IMR-90 (cell line): ENCODE data around the gene ZGLP1. TPM values are rescaled to one million over a fixed set of nuclear protein-coding genes. Genes with fewer than 3 reads are reported as not detected.

Source experiments
- ATAC-seq: fragments of 200-7000 bp; cut with Tn5 transposase; 2 replicates; pipeline ENCODE4 v1.9.1; 2020; ENCODE audit warnings: low read depth, mild to moderate bottlenecking, moderate library complexity
- BruUV-seq: library from RNA; stranded (reverse); fragments of 400-500 nt; replicated peaks from 2 replicates; lab custom pipeline; 2021; lab: Mats Ljungman, UMichigan
- CTCF ChIA-PET: fragments of 300-600 bp; formaldehyde crosslinking; extraction: SDS; loops from one replicate; lab custom pipeline; 2021; ENCODE audit warnings: antibody characterized with exemption; lab: Yijun Ruan, JAX
- POLR2A ChIA-PET: fragments of 300-600 bp; sonication (Branson Sonifier 250); formaldehyde crosslinking; loops from one replicate; lab custom pipeline; 2022; ENCODE audit warnings: antibody characterized with exemption; ENCODE audit not compliant: unreplicated experiment; lab: Charles Lee
- DNase-seq: peaks from one replicate; pipeline ENCODE4 v3.0.0; 2013
- H2AFZ ChIP-seq: replicated peaks from 2 replicates; pipeline ENCODE3; 2013; ENCODE audit warnings: low read length, mild to moderate bottlenecking; ENCODE audit not compliant: poor library complexity
- H2AK5ac ChIP-seq: 2 replicates; pipeline ENCODE4 v1.6.1; 2013; ENCODE audit warnings: low read depth, low read length, inconsistent platforms
- H2AK9ac ChIP-seq: replicated peaks from 2 replicates; pipeline ENCODE3; 2013; ENCODE audit warnings: mild to moderate bottlenecking, low read depth, low read length, moderate library complexity; ENCODE audit not compliant: poor library complexity
- H2BK120ac ChIP-seq: 2 replicates; pipeline ENCODE4 v1.6.1; 2013; ENCODE audit warnings: low read depth, low read length, inconsistent platforms
- H2BK15ac ChIP-seq: 3 replicates; pipeline ENCODE4 v1.6.1; 2013; ENCODE audit warnings: low read depth, low read length, inconsistent platforms
- H2BK20ac ChIP-seq: 2 replicates; pipeline ENCODE4 v1.6.1; 2013; ENCODE audit warnings: low read depth, mild to moderate bottlenecking, inconsistent platforms, low read length, moderate library complexity
- H2BK5ac ChIP-seq: 2 replicates; pipeline ENCODE4 v1.6.1; 2013; ENCODE audit warnings: mild to moderate bottlenecking, low read depth, low read length, inconsistent platforms; ENCODE audit not compliant: poor library complexity, severe bottlenecking
- H3K14ac ChIP-seq: replicated peaks from 2 replicates; pipeline ENCODE4 v1.6.1; 2013; ENCODE audit warnings: low read depth, low read length, inconsistent platforms
- H3K18ac ChIP-seq: 2 replicates; pipeline ENCODE4 v1.6.1; 2013; ENCODE audit warnings: low read depth, low read length, control low read depth
- H3K23ac ChIP-seq: 2 replicates; pipeline ENCODE4 v1.6.1; 2013; ENCODE audit warnings: low read depth, low read length, inconsistent platforms
- H3K27ac ChIP-seq: 2 replicates; pipeline ENCODE4 v1.5.1; 2013; ENCODE audit warnings: mild to moderate bottlenecking, control low read depth, low read length; ENCODE audit not compliant: insufficient read depth
- H3K27me3 ChIP-seq: 2 replicates; pipeline ENCODE4 v1.6.1; 2013; ENCODE audit warnings: low read length; ENCODE audit not compliant: control insufficient read depth, insufficient read depth
- H3K36me3 ChIP-seq: 2 replicates; pipeline ENCODE4 v1.6.1; 2013; ENCODE audit warnings: low read length, mixed read lengths; ENCODE audit not compliant: control insufficient read depth, insufficient read depth
- H3K4ac ChIP-seq: 2 replicates; pipeline ENCODE4 v1.6.1; 2013; ENCODE audit warnings: low read depth, low read length, inconsistent platforms
- H3K4me1 ChIP-seq: 2 replicates; pipeline ENCODE4 v1.6.1; 2013; ENCODE audit warnings: low read length, mixed read lengths; ENCODE audit not compliant: control insufficient read depth, insufficient read depth
- H3K4me2 ChIP-seq: 2 replicates; pipeline ENCODE4 v1.6.1; 2013; ENCODE audit warnings: low read depth, mild to moderate bottlenecking, control low read depth, low read length, moderate library complexity
- H3K4me3 ChIP-seq: 2 replicates; pipeline ENCODE4 v1.5.1; 2013; ENCODE audit warnings: low read depth, mild to moderate bottlenecking, control low read depth, low read length, moderate library complexity; ENCODE audit not compliant: insufficient read depth
- H3K56ac ChIP-seq: 2 replicates; pipeline ENCODE4 v1.6.1; 2013; ENCODE audit warnings: low read length, inconsistent platforms; ENCODE audit not compliant: insufficient read depth; ENCODE audit errors: extremely low read depth
- H3K79me1 ChIP-seq, 2 experiments: 2 replicates each; pipeline ENCODE4 v1.6.1; 2013; ENCODE audit warnings: low read length in 2 of 2, inconsistent platforms in 1 of 2, low read depth in 1 of 2
- H3K9ac ChIP-seq: 2 replicates; pipeline ENCODE4 v1.6.1; 2013; ENCODE audit warnings: low read depth, low read length, control low read depth
- H3K9me1 ChIP-seq: 2 replicates; pipeline ENCODE4 v1.6.1; 2013; ENCODE audit warnings: low read length, inconsistent platforms; ENCODE audit not compliant: insufficient read depth
- H3K9me3 ChIP-seq: 2 replicates; pipeline ENCODE4 v1.6.1; 2013; ENCODE audit warnings: low read length; ENCODE audit not compliant: control insufficient read depth, insufficient read depth
- H4K20me1 ChIP-seq: 2 replicates; pipeline ENCODE4 v1.6.1; 2013; ENCODE audit warnings: low read length, inconsistent platforms; ENCODE audit not compliant: insufficient read depth
- H4K5ac ChIP-seq: 2 replicates; pipeline ENCODE4 v1.6.1; 2013; ENCODE audit warnings: mild to moderate bottlenecking, low read depth, low read length, control low read depth
- H4K8ac ChIP-seq, 2 experiments: 2 replicates each; pipeline ENCODE4 v1.6.1; 2013; ENCODE audit warnings: low read depth in 2 of 2, low read length in 2 of 2, control low read depth in 1 of 2, inconsistent platforms in 1 of 2
- H4K91ac ChIP-seq: 2 replicates; pipeline ENCODE4 v1.6.1; 2013; ENCODE audit warnings: low read depth, low read length, inconsistent platforms; ENCODE audit not compliant: insufficient read depth
- ELK1 ChIP-seq: fragments of 150-350 bp; IDR thresholded peaks from 2 replicates; pipeline ENCODE4 v1.6.1; 2016; ENCODE audit warnings: low read depth, mild to moderate bottlenecking, low read length, moderate library complexity, borderline replicate concordance
- WGBS, 2 experiments: methylation state at CpG; one replicate each; pipeline versions ENCODE4 v1.1.5 to v1.1.7; 2013; ENCODE audit warnings: missing lambda C conversion rate in 2 of 2; ENCODE audit not compliant: insufficient read length in 1 of 2; ENCODE audit errors: extremely low coverage in 2 of 2; 5-methylcytosine and 5-hydroxymethylcytosine counted together
- dilution Hi-C: fragments of 300-500 bp; cut with HindIII; formaldehyde crosslinking; loops from one replicate; pipeline ENCODE4 v1.14.3; 2018; ENCODE audit warnings: low sequenced_read_pairs; ENCODE audit not compliant: unreplicated experiment
- in situ Hi-C: fragments of 300-500 bp; cut with MboI; formaldehyde crosslinking; loops from 3 replicates; pipeline ENCODE4 v1.14.3; 2019; ENCODE audit warnings: low sequenced_read_pairs, inconsistent platforms, mixed read lengths
- intact Hi-C: fragments of 100-400 bp; cut with micrococcal nuclease; formaldehyde crosslinking; loops from 2 replicates; pipeline ENCODE4 v1.10.0; 2022
- polyA plus RNA-seq, 3 experiments: library from polyadenylated mRNA; depleted of rRNA; stranded (reverse); fragments of >200 nt; gene quantifications; 2 replicates each; pipeline ENCODE4 v1.2.3, GENCODE V29; 2012; ENCODE audit warnings: low replicate concordance in 1 of 3
- total RNA-seq: library from RNA; depleted of rRNA; stranded (reverse); fragments of >200 nt; gene quantifications from 2 replicates; pipeline ENCODE4 v1.2.3, GENCODE V29; 2012

ZGLP1 gene
- total and polyA plus RNA-seq, 2 of the 4 experiments (the other 2 are of a cell fraction): 0.54 to 3.1 TPM

GRCh38 chr19:10256551-10256950 is 53.1 kb downstream of the ZGLP1 start:
- no peaks in the 10 kb centered on the region for H3K9me1 ChIP-seq
- H2BK120ac ChIP-seq: no peak overlapping the region
- H3K14ac ChIP-seq: no peak overlapping the region
- DNase-seq: no peak
- POLR2A ChIA-PET: no interaction called here
- no peak overlapping the region for H3K27ac ChIP-seq
- intact Hi-C loops: loop anchor here (10.0 kb wide), 1 partner anchor 232 kb away; no protein-coding TSS in a partner anchor
- no peak overlapping the region for H2BK15ac ChIP-seq
- no peak overlapping the region for H2AK5ac ChIP-seq
- no TSS peak for BruUV-seq
- H4K20me1 ChIP-seq: no peaks in the 10 kb centered on the region
- no peak overlapping the region for H3K56ac ChIP-seq
- no peak overlapping the region for H3K4me3 ChIP-seq
- in situ Hi-C loops: no loop called here
- no peak overlapping the region for H4K5ac ChIP-seq
- H3K9me3 ChIP-seq: no peaks in the 10 kb centered on the region
- TF ChIP-seq ELK1: no peak
- H2AFZ ChIP-seq: no peak overlapping the region
- H3K23ac ChIP-seq: no peak overlapping the region
- H4K91ac ChIP-seq: no peak overlapping the region
- peaks cover 10 to 26% of the 10 kb centered on the region in 2 experiments for H3K79me1 ChIP-seq
- no peak for ATAC-seq
- CTCF ChIA-PET: no interaction called here
- H3K36me3 ChIP-seq: peaks cover 36% of the 10 kb centered on the region
- H3K9ac ChIP-seq: no peak overlapping the region
- no peaks in the 10 kb centered on the region for H3K27me3 ChIP-seq
- WGBS, 2 experiments: 94% methylated on average over 3 of the region's 18 CpGs; no CpG with 5 or more reads in 1 of the 2 experiments
- H2AK9ac ChIP-seq: no peak overlapping the region
- H3K4me2 ChIP-seq: no peak overlapping the region
- dilution Hi-C loops: no loop called here
- H3K4ac ChIP-seq: no peak overlapping the region
- H4K8ac ChIP-seq: no peak overlapping the region
- no peak overlapping the region for H2BK5ac ChIP-seq
- H3K18ac ChIP-seq: no peak overlapping the region
- H3K4me1 ChIP-seq: 0 out of 2 replicates have a peak, but pooled peaks cover 2% of the 10 kb centered on the region
- H2BK20ac ChIP-seq: no peak overlapping the region
